Measurements from ENCODE around the gene DLL1. TPM values are rescaled to one million over a fixed set of nuclear protein-coding genes. Genes with fewer than 3 reads are reported as not detected.
A peak's percentile ranks its signal among the peaks of the same experiment; 100 is the strongest.

The DLL1 gene
- total RNA-seq, 4 donors from 2014 or later, result 8.7 to 24.3 (median 19.2) TPM

DNA sequence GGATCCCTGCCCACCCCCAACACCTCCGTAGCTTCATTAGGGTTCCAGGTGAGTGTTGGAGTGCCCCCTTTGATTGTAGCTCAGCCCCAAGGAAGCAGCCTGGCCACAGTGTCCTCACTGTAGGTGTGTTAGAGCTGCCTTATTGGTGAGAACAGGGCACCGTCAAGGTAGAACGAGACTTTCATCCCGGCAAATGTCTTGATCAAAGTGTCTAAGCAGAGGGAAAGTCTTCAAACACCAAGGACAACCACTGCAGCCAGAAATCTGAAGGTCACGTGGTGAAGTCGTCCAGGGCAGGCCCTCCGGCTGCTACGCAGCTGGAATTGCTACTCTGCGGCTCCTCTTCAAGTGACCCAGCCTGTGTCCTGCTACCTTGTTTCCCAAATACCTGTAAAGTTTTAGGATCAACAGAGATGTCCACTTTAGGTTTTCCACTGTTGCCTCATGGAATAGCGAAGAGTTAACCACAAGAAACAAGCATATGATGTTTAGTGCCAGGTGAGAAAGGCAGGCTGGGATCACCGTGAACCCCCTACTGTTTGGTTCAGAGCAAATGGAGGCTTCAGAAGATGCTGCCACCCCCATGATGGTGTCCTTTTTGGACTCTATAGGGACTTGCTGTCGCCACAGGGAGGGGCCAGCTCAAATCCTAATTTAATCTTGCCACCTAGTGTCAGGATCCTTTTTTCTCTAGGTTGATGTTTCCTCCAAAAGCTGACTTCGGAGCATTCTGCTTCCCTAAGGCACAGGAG lies 1.7 kb upstream of the DLL1 start:
- TF ChIP-seq, protein P1, sequence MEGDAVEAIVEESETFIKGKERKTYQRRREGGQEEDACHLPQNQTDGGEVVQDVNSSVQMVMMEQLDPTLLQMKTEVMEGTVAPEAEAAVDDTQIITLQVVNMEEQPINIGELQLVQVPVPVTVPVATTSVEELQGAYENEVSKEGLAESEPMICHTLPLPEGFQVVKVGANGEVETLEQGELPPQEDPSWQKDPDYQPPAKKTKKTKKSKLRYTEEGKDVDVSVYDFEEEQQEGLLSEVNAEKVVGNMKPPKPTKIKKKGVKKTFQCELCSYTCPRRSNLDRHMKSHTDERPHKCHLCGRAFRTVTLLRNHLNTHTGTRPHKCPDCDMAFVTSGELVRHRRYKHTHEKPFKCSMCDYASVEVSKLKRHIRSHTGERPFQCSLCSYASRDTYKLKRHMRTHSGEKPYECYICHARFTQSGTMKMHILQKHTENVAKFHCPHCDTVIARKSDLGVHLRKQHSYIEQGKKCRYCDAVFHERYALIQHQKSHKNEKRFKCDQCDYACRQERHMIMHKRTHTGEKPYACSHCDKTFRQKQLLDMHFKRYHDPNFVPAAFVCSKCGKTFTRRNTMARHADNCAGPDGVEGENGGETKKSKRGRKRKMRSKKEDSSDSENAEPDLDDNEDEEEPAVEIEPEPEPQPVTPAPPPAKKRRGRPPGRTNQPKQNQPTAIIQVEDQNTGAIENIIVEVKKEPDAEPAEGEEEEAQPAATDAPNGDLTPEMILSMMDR (IDR thresholded peaks at IDR 0.05), result peak in 3 of 4 experiments; percentile 12 to 32 (median 28)
- TF ChIP-seq POLR2A (IDR thresholded peaks at IDR 0.05), result no peak
- no peaks in the 10 kb centered on the region for H3K36me3 ChIP-seq
- H3K27me3 ChIP-seq, result peaks cover 24 to 37% of the 10 kb centered on the region in 2 donors
- intact Hi-C loops (cut with DNase I; ENCODE audit: low total_unique reads), result no loop called here
- peaks cover 0 to 33% of the 10 kb centered on the region in 2 donors for H3K4me1 ChIP-seq
- no peaks in the 10 kb centered on the region for H3K9me3 ChIP-seq
- H3K4me3 ChIP-seq, result no peak overlapping the region
- H3K27ac ChIP-seq, result no peak overlapping the region
- DNase-seq, result no peak

DNA sequence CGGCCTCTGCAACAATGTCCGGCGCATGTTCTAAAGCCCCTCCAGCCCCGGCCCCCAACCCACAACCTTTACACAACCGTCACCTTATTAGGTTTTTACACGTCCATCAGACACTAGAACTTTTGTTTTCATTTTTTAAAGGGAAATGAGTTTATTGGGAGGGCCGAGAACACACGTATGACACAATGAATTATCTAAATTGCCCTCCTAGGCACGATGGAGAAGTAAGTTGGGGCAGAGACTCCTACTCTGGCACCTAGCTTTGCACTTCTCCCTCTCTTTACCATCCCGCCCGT lies 1.2 kb upstream of the DLL1 start:
- Histone ChIP-seq H3K4me3 (no peak overlapping the region), H3K36me3 (no peaks in the 10 kb centered on the region), H3K4me1 (peaks cover 0 to 38% of the 10 kb centered on the region in 2 donors), H3K27me3 (peaks cover 20 to 36% of the 10 kb centered on the region in 2 donors), H3K9me3 (no peaks in the 10 kb centered on the region), H3K27ac (peak overlapping the region; percentile 56 to 63)
- no peak for TF ChIP-seq POLR2A (IDR thresholded peaks at IDR 0.05)
- TF ChIP-seq, protein P1 (IDR thresholded peaks at IDR 0.05), result no peak
- intact Hi-C loops (cut with DNase I; ENCODE audit: low total_unique reads), result no loop called here
- no peak for DNase-seq

DNA sequence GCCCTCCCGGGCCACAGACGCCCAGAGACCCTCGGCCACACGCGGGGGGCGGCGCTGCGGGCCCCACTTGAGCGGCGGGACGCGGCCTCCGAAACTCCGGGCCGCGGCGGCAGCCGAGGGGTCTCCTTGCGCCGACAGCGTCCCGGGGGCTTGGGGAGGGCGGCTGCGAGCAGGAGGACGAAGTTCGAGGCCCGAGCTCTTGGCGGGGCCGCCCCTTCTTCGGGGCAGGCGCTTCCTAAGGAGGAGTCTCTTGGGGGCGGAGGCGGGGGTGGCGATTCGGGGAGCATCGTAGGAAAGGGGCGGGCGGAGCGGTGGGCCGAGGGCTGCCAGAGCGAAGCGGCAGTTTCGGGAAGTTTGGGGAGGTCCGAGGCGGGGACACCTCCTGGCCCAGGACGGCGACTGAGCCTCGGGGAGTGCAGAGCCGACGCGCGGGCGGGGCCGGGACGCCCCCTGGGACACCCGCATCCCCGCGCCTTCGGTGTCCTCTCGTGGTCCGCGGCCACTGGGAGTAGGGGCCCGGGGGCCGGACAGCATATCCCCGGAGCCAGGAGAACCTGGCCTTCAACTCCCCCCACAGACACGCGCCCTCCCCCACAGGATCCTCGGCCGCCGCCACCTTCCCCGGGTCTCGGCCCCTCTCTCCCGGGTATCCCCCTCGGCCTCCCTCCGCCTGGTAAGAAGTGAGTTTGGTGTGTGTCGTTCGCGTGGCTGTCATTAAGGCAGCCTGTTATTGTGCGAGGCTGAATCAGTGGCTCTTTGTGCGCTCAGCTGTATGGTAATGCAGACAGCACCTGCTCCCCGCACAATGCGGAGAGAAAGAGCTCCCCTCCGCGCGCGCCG lies 613 bp upstream of the DLL1 start:
- Histone ChIP-seq H3K36me3 (no peaks in the 10 kb centered on the region), H3K27ac (peak overlapping the region; percentile 56 to 63), H3K9me3 (no peaks in the 10 kb centered on the region), H3K4me3 (peak overlapping the region; percentile 35 to 49), H3K4me1 (peaks cover 0 to 34% of the 10 kb centered on the region in 2 donors), H3K27me3 (peaks cover 18 to 30% of the 10 kb centered on the region in 2 donors)
- peak in 1 of 2 donors; percentile 18 for TF ChIP-seq POLR2A (IDR thresholded peaks at IDR 0.05)
- TF ChIP-seq, protein P1 (IDR thresholded peaks at IDR 0.05), result peak in 1 of 4 experiments; percentile 4
- intact Hi-C loops (cut with DNase I; ENCODE audit: low total_unique reads), result no loop called here
- DNase-seq, result peak; percentile 66 to 75

DNA sequence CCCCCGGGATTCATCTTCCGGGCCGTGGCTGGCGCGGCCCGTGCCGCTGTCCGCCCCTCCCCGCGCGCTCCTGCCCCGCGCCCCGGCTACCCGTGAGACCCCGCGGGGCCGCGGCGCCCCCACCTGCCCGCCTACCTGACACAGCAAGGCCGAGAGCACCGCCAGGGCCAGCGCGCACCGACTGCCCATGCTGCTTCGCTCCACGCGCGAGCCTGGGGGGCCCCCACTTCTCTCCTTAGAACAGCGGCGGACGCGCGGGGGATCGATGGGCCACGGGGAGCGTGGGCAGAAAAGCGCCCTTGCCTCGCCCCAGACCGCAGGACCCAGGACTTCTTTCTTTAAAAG lies 955 bp downstream of the DLL1 start:
- DNase-seq, result no peak
- Histone ChIP-seq H3K4me3 (peak overlapping the region; percentile 35 to 49), H3K9me3 (no peaks in the 10 kb centered on the region), H3K36me3 (no peaks in the 10 kb centered on the region), H3K27me3 (peaks cover 15 to 17% of the 10 kb centered on the region in 2 donors), H3K27ac (peak overlapping the region; percentile 63 to 66), H3K4me1 (peaks cover 0 to 20% of the 10 kb centered on the region in 2 donors)
- intact Hi-C loops (cut with DNase I; ENCODE audit: low total_unique reads), result no loop called here
- TF ChIP-seq, protein P1 (IDR thresholded peaks at IDR 0.05), result no peak
- TF ChIP-seq POLR2A (IDR thresholded peaks at IDR 0.05), result no peak

All from uterus (tissue), 4 donors.